ENCODE measurements around the gene RNU4-1.
A peak's percentile ranks its signal among the peaks of the same experiment; 100 is the strongest.

RNU4-1 gene

DNA sequence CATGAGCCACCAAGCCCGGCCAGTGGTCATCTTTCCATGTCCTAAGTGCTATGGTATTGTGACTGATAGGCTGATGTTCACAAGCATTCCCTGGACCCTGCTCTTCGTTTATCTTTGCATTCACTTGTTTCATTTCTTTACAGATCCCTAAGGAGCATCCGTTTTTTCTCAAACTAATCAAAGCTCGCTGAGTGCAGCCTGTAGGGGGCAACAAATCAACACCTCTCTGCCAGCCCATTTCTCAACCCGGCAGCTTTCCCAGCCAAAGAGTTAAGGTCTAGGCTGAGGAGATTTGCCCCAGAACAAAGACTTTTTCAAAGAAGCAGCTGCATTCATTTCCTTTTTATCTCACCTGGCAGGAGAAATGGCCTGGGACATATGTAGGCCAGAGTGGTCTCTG, 21.2 kb upstream of the RNU4-1 start:
- WGBS (ENCODE audit: extremely low coverage, insufficient coverage, insufficient read length) = no CpG with 5 or more reads among the region's 5 CpGs
- Histone ChIP-seq H3K4me3 (ENCODE audit: low read depth, low read length) (no peak overlapping the region), H3K14ac (ENCODE audit: low read length) (no peak overlapping the region)

GRCh38 chr12:120301962-120302815, 9.2 kb upstream of the RNU4-1 start, which contains the start of gene SIRT4:
TSS of gene SIRT4 (plus strand) at chr12:120302321. CDS start at chr12:120303562, 1,241 bp downstream.
- H2BK5ac ChIP-seq (ENCODE audit: low read depth, low read length, poor library complexity) = peak within 1 kb of the TSS; percentile 54
- peaks cover 3% of the 10 kb centered on the region for H3K79me1 ChIP-seq (ENCODE audit: low read length)
- peak within 1 kb of the TSS; percentile 67 for H2BK120ac ChIP-seq (ENCODE audit: insufficient read depth, low read length, poor library complexity)
- no peak within 1 kb of the TSS for H2AK5ac ChIP-seq (ENCODE audit: low read length)
- H3K9me3 ChIP-seq (ENCODE audit: insufficient read depth, low read depth, low read length) = no peaks in the 10 kb centered on the region
- no CpG with 5 or more reads among the region's 31 CpGs for WGBS (ENCODE audit: extremely low coverage, insufficient coverage, insufficient read length)
- H3K27ac ChIP-seq (ENCODE audit: low read depth, low read length) = no peak within 1 kb of the TSS
- peak within 1 kb of the TSS; percentile 15 for H2BK12ac ChIP-seq (ENCODE audit: low read length)
- H2AFZ ChIP-seq (ENCODE audit: insufficient read depth, low read length, poor library complexity) = peak within 1 kb of the TSS; percentile 77
- peak within 1 kb of the TSS; percentile 67 for H3K4me2 ChIP-seq (ENCODE audit: low read length)
- no peak within 1 kb of the TSS for H3K23ac ChIP-seq (ENCODE audit: low read length)
- peak within 1 kb of the TSS; percentile 43 for H3K4ac ChIP-seq (ENCODE audit: low read depth, low read length)
- H3K4me1 ChIP-seq (ENCODE audit: control insufficient read depth in 1 of 2, insufficient read depth in 2 of 2, low read length in 2 of 2) = peaks cover 0 to 3% of the 10 kb centered on the region in 2 experiments
- no peaks in the 10 kb centered on the region for H3K27me3 ChIP-seq (ENCODE audit: insufficient read depth, low read length)
- no peaks in the 10 kb centered on the region for H3K79me2 ChIP-seq (ENCODE audit: control insufficient read depth, insufficient read depth, low read length, poor library complexity)
- H3K36me3 ChIP-seq (ENCODE audit: control insufficient read depth in 1 of 2, insufficient read depth in 2 of 2, low read length in 2 of 2) = peaks cover 0 to 3% of the 10 kb centered on the region in 2 experiments
- H3K14ac ChIP-seq (ENCODE audit: low read length) = no peak within 1 kb of the TSS
- peak within 1 kb of the TSS; percentile 58 for H4K91ac ChIP-seq (ENCODE audit: low read depth, low read length)
- no peak within 1 kb of the TSS for H3K18ac ChIP-seq (ENCODE audit: low read length)
- DNase-seq = peak; percentile 91 to 97
- H3K9ac ChIP-seq (ENCODE audit: low read length) = peak within 1 kb of the TSS; percentile 91
- H4K8ac ChIP-seq (ENCODE audit: low read depth, low read length) = peak within 1 kb of the TSS; percentile 68
- H4K12ac ChIP-seq (ENCODE audit: low read depth, low read length) = no peak within 1 kb of the TSS
- H3K4me3 ChIP-seq (ENCODE audit: low read depth, low read length) = peak within 1 kb of the TSS; percentile 76

More for the DNA sequence above, 21.2 kb upstream of the RNU4-1 start:
- no peak overlapping the region for H4K8ac ChIP-seq (ENCODE audit: low read depth, low read length)
- no peak overlapping the region for H3K23ac ChIP-seq (ENCODE audit: low read length)
- peak; percentile 4 to 39 for DNase-seq
- peaks cover 5% of the 10 kb centered on the region in 2 experiments for H3K4me1 ChIP-seq (ENCODE audit: control insufficient read depth in 1 of 2, insufficient read depth in 2 of 2, low read length in 2 of 2)
- H4K91ac ChIP-seq (ENCODE audit: low read depth, low read length) = no peak overlapping the region
- no peaks in the 10 kb centered on the region for H3K9me3 ChIP-seq (ENCODE audit: insufficient read depth, low read depth, low read length)
- H2AFZ ChIP-seq (ENCODE audit: insufficient read depth, low read length, poor library complexity) = no peak overlapping the region
- H2BK12ac ChIP-seq (ENCODE audit: low read length) = no peak overlapping the region
- no peak overlapping the region for H3K9ac ChIP-seq (ENCODE audit: low read length)
- H4K12ac ChIP-seq (ENCODE audit: low read depth, low read length) = no peak overlapping the region
- H3K4ac ChIP-seq (ENCODE audit: low read depth, low read length) = no peak overlapping the region
- H2BK120ac ChIP-seq (ENCODE audit: insufficient read depth, low read length, poor library complexity) = no peak overlapping the region
- H3K27me3 ChIP-seq (ENCODE audit: insufficient read depth, low read length) = no peaks in the 10 kb centered on the region
- peaks cover 6% of the 10 kb centered on the region for H3K79me1 ChIP-seq (ENCODE audit: low read length)
- no peaks in the 10 kb centered on the region for H3K36me3 ChIP-seq (ENCODE audit: control insufficient read depth in 1 of 2, insufficient read depth in 2 of 2, low read length in 2 of 2)
- no peak overlapping the region for H2BK5ac ChIP-seq (ENCODE audit: low read depth, low read length, poor library complexity)
- no peak overlapping the region for H3K4me2 ChIP-seq (ENCODE audit: low read length)
- peaks cover 1% of the 10 kb centered on the region for H3K79me2 ChIP-seq (ENCODE audit: control insufficient read depth, insufficient read depth, low read length, poor library complexity)
- H3K18ac ChIP-seq (ENCODE audit: low read length) = no peak overlapping the region
- no peak overlapping the region for H3K27ac ChIP-seq (ENCODE audit: low read depth, low read length)
- H2AK5ac ChIP-seq (ENCODE audit: low read length) = no peak overlapping the region

DNA sequence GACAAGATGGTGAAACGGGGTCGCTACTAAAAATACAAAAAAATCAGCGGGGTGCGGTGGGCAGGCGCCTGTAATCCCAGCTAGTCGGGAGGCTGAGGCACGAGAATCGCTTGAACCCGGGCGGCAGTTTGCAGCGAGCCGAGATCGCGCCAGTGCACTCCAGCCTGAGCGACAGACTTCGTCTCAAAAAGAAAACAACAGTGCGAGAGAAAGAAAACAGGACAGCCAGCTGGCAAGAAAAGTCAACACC, 701 bp downstream of the RNU4-1 start:
- peak overlapping the region; percentile 38 for H3K18ac ChIP-seq (ENCODE audit: low read length)
- H3K9ac ChIP-seq (ENCODE audit: low read length) = peak overlapping the region; percentile 60
- no peaks in the 10 kb centered on the region for H3K27me3 ChIP-seq (ENCODE audit: insufficient read depth, low read length)
- no peak overlapping the region for H2AFZ ChIP-seq (ENCODE audit: insufficient read depth, low read length, poor library complexity)
- no peak overlapping the region for H4K12ac ChIP-seq (ENCODE audit: low read depth, low read length)
- H3K27ac ChIP-seq (ENCODE audit: low read depth, low read length) = peak overlapping the region; percentile 95
- H2AK5ac ChIP-seq (ENCODE audit: low read length) = no peak overlapping the region
- peak overlapping the region; percentile 77 for H3K4me2 ChIP-seq (ENCODE audit: low read length)
- H3K9me3 ChIP-seq (ENCODE audit: insufficient read depth, low read depth, low read length) = no peaks in the 10 kb centered on the region
- no peaks in the 10 kb centered on the region for H3K79me2 ChIP-seq (ENCODE audit: control insufficient read depth, insufficient read depth, low read length, poor library complexity)
- peak overlapping the region; percentile 70 for H3K4me3 ChIP-seq (ENCODE audit: low read depth, low read length)
- no peak overlapping the region for H3K23ac ChIP-seq (ENCODE audit: low read length)
- H4K91ac ChIP-seq (ENCODE audit: low read depth, low read length) = peak overlapping the region; percentile 78
- no peak for DNase-seq
- H3K79me1 ChIP-seq (ENCODE audit: low read length) = peaks cover 20% of the 10 kb centered on the region
- H3K14ac ChIP-seq (ENCODE audit: low read length) = peak overlapping the region; percentile 71
- H2BK12ac ChIP-seq (ENCODE audit: low read length) = no peak overlapping the region
- peak overlapping the region; percentile 70 for H2BK5ac ChIP-seq (ENCODE audit: low read depth, low read length, poor library complexity)
- H2BK120ac ChIP-seq (ENCODE audit: insufficient read depth, low read length, poor library complexity) = peak overlapping the region; percentile 28
- peaks cover 8 to 9% of the 10 kb centered on the region in 2 experiments for H3K4me1 ChIP-seq (ENCODE audit: control insufficient read depth in 1 of 2, insufficient read depth in 2 of 2, low read length in 2 of 2)
- no peak overlapping the region for H3K4ac ChIP-seq (ENCODE audit: low read depth, low read length)
- peak overlapping the region; percentile 26 for H4K8ac ChIP-seq (ENCODE audit: low read depth, low read length)
- no peaks in the 10 kb centered on the region for H3K36me3 ChIP-seq (ENCODE audit: control insufficient read depth in 1 of 2, insufficient read depth in 2 of 2, low read length in 2 of 2)
- no CpG with 5 or more reads among the region's 17 CpGs for WGBS (ENCODE audit: extremely low coverage, insufficient coverage, insufficient read length)

- H3K4me1 ChIP-seq (ENCODE audit: control insufficient read depth in 1 of 2, insufficient read depth in 2 of 2, low read length in 2 of 2) = peaks cover 8 to 15% of the 10 kb centered on the region in 2 experiments
- H3K14ac ChIP-seq (ENCODE audit: low read length) = peak overlapping the region; percentile 29
- peak; percentile 51 to 64 for DNase-seq
- H3K4ac ChIP-seq (ENCODE audit: low read depth, low read length) = peak overlapping the region; percentile 23
- H3K9me3 ChIP-seq (ENCODE audit: insufficient read depth, low read depth, low read length) = no peaks in the 10 kb centered on the region
- no peak overlapping the region for H3K18ac ChIP-seq (ENCODE audit: low read length)
- H3K79me1 ChIP-seq (ENCODE audit: low read length) = peaks cover 25% of the 10 kb centered on the region
- H3K4me3 ChIP-seq (ENCODE audit: low read depth, low read length) = no peak overlapping the region
- no peaks in the 10 kb centered on the region for H3K27me3 ChIP-seq (ENCODE audit: insufficient read depth, low read length)
- H3K4me2 ChIP-seq (ENCODE audit: low read length) = peak overlapping the region; percentile 34
- peak overlapping the region; percentile 71 for H2BK120ac ChIP-seq (ENCODE audit: insufficient read depth, low read length, poor library complexity)
- H3K27ac ChIP-seq (ENCODE audit: low read depth, low read length) = peak overlapping the region; percentile 57
- H3K9ac ChIP-seq (ENCODE audit: low read length) = no peak overlapping the region
- peak overlapping the region; percentile 25 for H2BK12ac ChIP-seq (ENCODE audit: low read length)
- H2AFZ ChIP-seq (ENCODE audit: insufficient read depth, low read length, poor library complexity) = peak overlapping the region; percentile 30
- H4K91ac ChIP-seq (ENCODE audit: low read depth, low read length) = peak overlapping the region; percentile 65
- peak overlapping the region; percentile 13 for H2BK5ac ChIP-seq (ENCODE audit: low read depth, low read length, poor library complexity)
- no peaks in the 10 kb centered on the region for H3K36me3 ChIP-seq (ENCODE audit: control insufficient read depth in 1 of 2, insufficient read depth in 2 of 2, low read length in 2 of 2)
- H4K8ac ChIP-seq (ENCODE audit: low read depth, low read length) = peak overlapping the region; percentile 81
- no CpG with 5 or more reads among the region's 22 CpGs for WGBS (ENCODE audit: extremely low coverage, insufficient coverage, insufficient read length)
- H3K79me2 ChIP-seq (ENCODE audit: control insufficient read depth, insufficient read depth, low read length, poor library complexity) = peaks cover 3% of the 10 kb centered on the region
- H2AK5ac ChIP-seq (ENCODE audit: low read length) = no peak overlapping the region
- H3K23ac ChIP-seq (ENCODE audit: low read length) = no peak overlapping the region
- H4K12ac ChIP-seq (ENCODE audit: low read depth, low read length) = peak overlapping the region; percentile 0
Measured at GRCh38 chr12:120290609-120291305, 2.3 kb downstream of the RNU4-1 start.
